A375 (cell line): ENCODE data around the gene FAM217A. TPM values are rescaled to one million over a fixed set of nuclear protein-coding genes. Genes with fewer than 3 reads are reported as not detected.

Experiments
- total RNA-seq: library from RNA; depleted of rRNA; stranded (reverse); fragments of >200 nt; shearing (Covaris generic); gene quantifications from 2 replicates; pipeline ENCODE4 v1.2.3, GENCODE V29; 2014; rRNA removed

FAM217A gene
- total RNA-seq, result not detected in 2 replicates

GRCh38 chr6:4078691-4079471, at the start of gene FAM217A:
FAM217A (minus strand) TSS chr6:4079137; CDS start chr6:4077414, 1,723 bp downstream.

Other genes with a start within 250 kb of the FAM217A start
- gene FAM50B, start 229.8 kb downstream of the FAM217A start, total RNA-seq, result 4.9 and 5.7 TPM in 2 replicates
- gene ECI2, start 56.4 kb upstream of the FAM217A start, total RNA-seq, result 37.5 and 54.8 TPM in 2 replicates